SK-N-SH (cell line): ENCODE results near the gene GAMT. TPM values are rescaled to one million over a fixed set of nuclear protein-coding genes. Genes with fewer than 3 reads are reported as not detected.

ENCODE experiments used
- CTCF ChIA-PET: fragments of 300-600, 350-600 bp; formaldehyde crosslinking; extraction: SDS; loops from one replicate; lab custom pipeline; 2021; lab: Yijun Ruan, JAX
- POLR2A ChIA-PET: fragments of 350-600 bp; sonication (Branson Sonifier 250); formaldehyde crosslinking; extraction: SDS; loops from one replicate; lab custom pipeline; 2020; ENCODE audit warnings: antibody characterized with exemption, inconsistent platforms; lab: Yijun Ruan, JAX
- DNase-seq: peaks from one replicate; pipeline ENCODE4 v3.0.0; 2012
- H2AFZ ChIP-seq: fragments of 200-600 bp; sonication (generic); 2 replicates; pipeline ENCODE4 v1.8.1; 2016; ENCODE audit warnings: antibody characterized with exemption, mild to moderate bottlenecking, low read depth
- H3F3A ChIP-seq: fragments of 200-600 bp; sonication (generic); replicated peaks from 2 replicates; pipeline ENCODE3; 2016; ENCODE audit warnings: antibody characterized with exemption, mild to moderate bottlenecking; ENCODE audit not compliant: insufficient read depth
- H3K27ac ChIP-seq, 2 experiments: fragments of 200-500 bp in 1 of 2; fragments of 200-600 bp in 1 of 2; sonication (Bioruptor generic) in 1 of 2; sonication (generic), shearing (Covaris generic) in 1 of 2; 2 replicates each; pipeline versions ENCODE4 v1.5.1 to v1.6.1; 2014 to 2016; ENCODE audit warnings: low read depth in 2 of 2, inconsistent platforms in 1 of 2, low read length in 1 of 2, mild to moderate bottlenecking in 1 of 2, mixed read lengths in 1 of 2
- H3K27me3 ChIP-seq: fragments of 200-600 bp; sonication (generic), shearing (Covaris generic); 2 replicates; pipeline ENCODE4 v1.6.1; 2016; ENCODE audit warnings: mixed run types; ENCODE audit not compliant: insufficient read depth
- H3K36me3 ChIP-seq, 2 experiments: fragments of 200-500 bp in 1 of 2; fragments of 200-600 bp in 1 of 2; sonication (Bioruptor generic) in 1 of 2; sonication (generic) in 1 of 2; replicated peaks in 1 of 2; 2 replicates each; pipeline versions ENCODE3 to v1.5.1; 2014 to 2016; ENCODE audit warnings: low read length in 1 of 2, mild to moderate bottlenecking in 1 of 2; ENCODE audit not compliant: insufficient read depth in 2 of 2, control insufficient read depth in 1 of 2
- H3K4me1 ChIP-seq, 2 experiments: fragments of 200-500 bp in 1 of 2; fragments of 200-600 bp in 1 of 2; sonication (Bioruptor generic) in 1 of 2; sonication (generic), shearing (Covaris generic) in 1 of 2; 2 replicates each; pipeline versions ENCODE4 v1.5.1 to v1.6.1; 2014 to 2016; ENCODE audit warnings: low read depth in 1 of 2, low read length in 1 of 2, mixed run types in 1 of 2; ENCODE audit not compliant: insufficient read depth in 2 of 2, control insufficient read depth in 1 of 2
- H3K4me2 ChIP-seq: fragments of 200-600 bp; sonication (generic), shearing (Covaris generic); 2 replicates; pipeline ENCODE4 v1.6.1; 2017; ENCODE audit warnings: mixed run types
- H3K4me3 ChIP-seq, 2 experiments: fragments of 200-500 bp in 1 of 2; fragments of 200-600 bp in 1 of 2; sonication (Bioruptor generic) in 1 of 2; sonication (generic), shearing (Covaris generic) in 1 of 2; 2 replicates each; pipeline versions ENCODE4 v1.5.1 to v1.8.1; 2014 to 2016; ENCODE audit warnings: low read depth in 2 of 2, inconsistent platforms in 1 of 2, low read length in 1 of 2, mild to moderate bottlenecking in 1 of 2, mixed read lengths in 1 of 2, moderate library complexity in 1 of 2
- H3K79me2 ChIP-seq: fragments of 200-600 bp; sonication (generic); 2 replicates; pipeline ENCODE4 v1.8.1; 2017; ENCODE audit warnings: mild to moderate bottlenecking; ENCODE audit not compliant: insufficient read depth
- H3K9ac ChIP-seq: fragments of 200-600 bp; sonication (generic); 2 replicates; pipeline ENCODE4 v1.6.1; 2017; ENCODE audit warnings: mixed run types
- H3K9me2 ChIP-seq: fragments of 200-600 bp; sonication (generic); 2 replicates; pipeline ENCODE4 v1.6.1; 2017; ENCODE audit warnings: mixed run types
- H3K9me3 ChIP-seq: fragments of 200-600 bp; sonication (generic); 2 replicates; pipeline ENCODE4 v1.6.1; 2017; ENCODE audit warnings: mixed run types, mild to moderate bottlenecking, moderate library complexity
- H4K20me1 ChIP-seq: fragments of 200-600 bp; sonication (generic); 2 replicates; pipeline ENCODE4 v1.6.1; 2017; ENCODE audit warnings: mild to moderate bottlenecking, mixed run types; ENCODE audit not compliant: insufficient read depth
- EP300 ChIP-seq, 2 experiments: IDR thresholded peaks; 2 replicates each; pipeline versions ENCODE4 v1.4.0 to v1.6.1; 2012; ENCODE audit warnings: borderline replicate concordance in 1 of 2, low read depth in 1 of 2, low read length in 1 of 2
- EZH2phosphoT487 ChIP-seq: fragments of 200-600 bp; sonication (generic); IDR thresholded peaks from 2 replicates; pipeline ENCODE4 v1.6.1; 2017; ENCODE audit warnings: low read depth, mixed run types, mild to moderate bottlenecking, antibody characterized with exemption, moderate library complexity, borderline replicate concordance
- GABPA ChIP-seq: IDR thresholded peaks from 2 replicates; pipeline ENCODE4 v1.4.0; 2012; ENCODE audit warnings: low read depth, mild to moderate bottlenecking
- IRF3 ChIP-seq: fragments of 150-350 bp; IDR thresholded peaks from 2 replicates; pipeline ENCODE4 v1.6.1; 2016; ENCODE audit warnings: mild to moderate bottlenecking, low read depth, low read length
- MAX ChIP-seq: IDR thresholded peaks from 2 replicates; pipeline ENCODE4 v1.4.0; 2012; ENCODE audit warnings: low read depth
- MEF2A ChIP-seq: IDR thresholded peaks from 2 replicates; pipeline ENCODE4 v1.4.0; 2012; ENCODE audit warnings: low read depth, borderline replicate concordance
- MXI1 ChIP-seq: IDR thresholded peaks from 2 replicates; pipeline ENCODE4 v1.6.1; 2012; ENCODE audit warnings: mild to moderate bottlenecking, low read depth, low read length, improper control_type of control experiment
- NFIC ChIP-seq: IDR thresholded peaks from 2 replicates; pipeline ENCODE4 v1.4.0; 2012; ENCODE audit warnings: borderline replicate concordance
- PBX3 ChIP-seq: IDR thresholded peaks from 2 replicates; pipeline ENCODE4; 2012
- REST ChIP-seq: IDR thresholded peaks from 2 replicates; pipeline ENCODE4 v1.6.1; 2012; ENCODE audit warnings: mild to moderate bottlenecking, low read depth, low read length, moderate library complexity
- RFX5 ChIP-seq: IDR thresholded peaks from 2 replicates; pipeline ENCODE4 v1.6.1; 2012; ENCODE audit warnings: mild to moderate bottlenecking, improper control_type of control experiment, low read length
- SIN3A ChIP-seq: IDR thresholded peaks from 2 replicates; pipeline ENCODE4 v1.6.1; 2012; ENCODE audit warnings: low read depth, mild to moderate bottlenecking, low read length, moderate library complexity, borderline replicate concordance
- WGBS: methylation state at CpG from one replicate; pipeline ENCODE4 v1.1.6; 2017; ENCODE audit warnings: low lambda C conversion rate; 5-methylcytosine and 5-hydroxymethylcytosine counted together
- polyA plus RNA-seq, 3 experiments: library from polyadenylated mRNA; depleted of rRNA; stranded (reverse); fragments of >200 nt; gene quantifications; 2 replicates each; pipeline ENCODE4 v1.2.3, GENCODE V29; 2012

Gene GAMT
- polyA plus RNA-seq, 1 of the 3 experiments (the other 2 are of a cell fraction): 85.3 TPM

- TF ChIP-seq SIN3A (no peak), GABPA (no peak), MAX (no peak)
- no peak overlapping the region for H3K4me3 ChIP-seq
- no peak overlapping the region for H3K4me2 ChIP-seq
- H3K27ac ChIP-seq: no peak overlapping the region
- H3F3A ChIP-seq: no peaks in the 10 kb centered on the region
- CTCF ChIA-PET: interaction anchor here (0.6 to 1.2 kb wide), 3 partner anchors 9 to 21 kb away, joined by 3 read pairs; no protein-coding TSS in a partner anchor
- no peaks in the 10 kb centered on the region for H3K9me3 ChIP-seq
- POLR2A ChIA-PET: no interaction called here
- H3K9me2 ChIP-seq: no peaks in the 10 kb centered on the region
- no peaks in the 10 kb centered on the region; a peak in 1 of 4 replicates for H3K4me1 ChIP-seq
- H3K27me3 ChIP-seq: no peaks in the 10 kb centered on the region
- peaks cover 7 to 93% of the 10 kb centered on the region in 2 experiments for H3K36me3 ChIP-seq
- H3K79me2 ChIP-seq: peaks cover 46% of the 10 kb centered on the region
- H2AFZ ChIP-seq: no peak overlapping the region
- H4K20me1 ChIP-seq: peaks cover 38% of the 10 kb centered on the region
- WGBS: 96% methylated on average over 28 of the region's 40 CpGs
- no peak for DNase-seq
- H3K9ac ChIP-seq: no peak overlapping the region
These were observed 22.3 kb upstream of the GAMT start for GRCh38 chr19:1423436-1424191.

- TF ChIP-seq MXI1 (no peak), REST (no peak), EP300 (IDR thresholded peaks at IDR 0.05; ENCODE audit: borderline replicate concordance in 1 of 2, low read depth in 1 of 2, low read length in 1 of 2) (no peak), PBX3 (no peak), RFX5 (no peak), NFIC (no peak), EZH2phosphoT487 (no peak), GABPA (no peak), SIN3A (no peak), IRF3 (no peak), MEF2A (no peak)
- TF ChIP-seq, all 33 proteins: peak for 0
- Histone ChIP-seq H3K9ac (no peak overlapping the region), H3K4me1 (no peaks in the 10 kb centered on the region; a peak in 1 of 4 replicates), H3K79me2 (peaks cover 52% of the 10 kb centered on the region), H3K4me3 (no peak overlapping the region), H3F3A (no peaks in the 10 kb centered on the region), H3K9me2 (no peaks in the 10 kb centered on the region), H3K4me2 (no peak overlapping the region), H3K36me3 (peaks cover 7 to 93% of the 10 kb centered on the region in 2 experiments), H3K27me3 (no peaks in the 10 kb centered on the region), H4K20me1 (peaks cover 44% of the 10 kb centered on the region), H3K9me3 (no peaks in the 10 kb centered on the region), H2AFZ (no peak overlapping the region), H3K27ac (no peak overlapping the region)
- WGBS: 96% methylated on average over 20 of the region's 24 CpGs
- ChIA-PET POLR2A (no interaction called here), CTCF (interaction anchor here (0.9 kb wide), 1 partner anchor 20 kb away, joined by 3 read pairs; no protein-coding TSS in a partner anchor)
- DNase-seq: no peak
These were observed 21.6 kb upstream of the GAMT start for GRCh38 chr19:1422943-1423342.
